GM23248 (cell line): ENCODE measurements around the gene C22orf23.

Experiments
- EZH2 ChIP-seq: fragments of 200-600 bp; sonication (generic); IDR thresholded peaks from 2 replicates; pipeline ENCODE4 v1.6.1; 2018; ENCODE audit warnings: antibody characterized with exemption, mild to moderate bottlenecking; ENCODE audit not compliant: insufficient read depth, poor library complexity, severe bottlenecking
- EZH2phosphoT487 ChIP-seq: fragments of 200-600 bp; sonication (generic); IDR thresholded peaks from 2 replicates; pipeline ENCODE4 v1.6.1; 2018; ENCODE audit warnings: antibody characterized with exemption, moderate library complexity, mild to moderate bottlenecking, low read depth; ENCODE audit not compliant: insufficient read depth

GRCh38 chr22:37990301-37990700 lies 36.9 kb upstream of the C22orf23 start:
- no peak for TF ChIP-seq EZH2phosphoT487
- no peak for TF ChIP-seq EZH2
